ENCODE data around the gene KY.

KY gene, protein sequence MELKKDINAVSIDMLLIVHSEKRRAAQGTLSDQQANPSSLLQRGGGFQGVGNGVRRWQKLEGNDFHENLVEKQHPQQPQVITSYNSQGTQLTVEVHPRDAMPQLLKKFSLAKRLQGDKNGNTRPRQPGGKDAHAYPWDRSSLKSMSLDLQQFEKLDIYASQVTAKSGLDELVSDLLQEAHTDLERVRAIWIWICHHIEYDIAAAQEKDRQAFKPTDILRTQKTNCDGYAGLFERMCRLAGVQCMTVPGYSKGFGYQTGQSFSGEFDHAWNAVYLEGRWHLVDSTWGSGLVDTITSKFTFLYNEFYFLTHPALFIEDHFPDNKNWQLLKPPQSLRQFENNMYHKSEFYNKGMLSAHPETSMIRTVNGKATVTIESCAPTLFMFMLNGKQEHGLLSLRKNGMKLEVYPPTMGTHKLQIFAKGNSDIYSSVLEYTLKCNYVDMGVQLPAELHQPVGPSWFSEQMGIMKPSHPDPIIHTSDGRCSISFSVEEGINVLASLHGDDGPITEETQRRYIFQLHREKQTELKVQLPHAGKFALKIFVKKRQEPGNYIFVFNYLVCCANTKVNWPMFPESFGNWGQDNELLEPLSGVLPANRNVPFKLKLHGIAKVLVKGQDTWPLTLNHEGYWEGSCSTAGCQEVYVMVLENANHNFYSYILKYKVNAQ

DNA sequence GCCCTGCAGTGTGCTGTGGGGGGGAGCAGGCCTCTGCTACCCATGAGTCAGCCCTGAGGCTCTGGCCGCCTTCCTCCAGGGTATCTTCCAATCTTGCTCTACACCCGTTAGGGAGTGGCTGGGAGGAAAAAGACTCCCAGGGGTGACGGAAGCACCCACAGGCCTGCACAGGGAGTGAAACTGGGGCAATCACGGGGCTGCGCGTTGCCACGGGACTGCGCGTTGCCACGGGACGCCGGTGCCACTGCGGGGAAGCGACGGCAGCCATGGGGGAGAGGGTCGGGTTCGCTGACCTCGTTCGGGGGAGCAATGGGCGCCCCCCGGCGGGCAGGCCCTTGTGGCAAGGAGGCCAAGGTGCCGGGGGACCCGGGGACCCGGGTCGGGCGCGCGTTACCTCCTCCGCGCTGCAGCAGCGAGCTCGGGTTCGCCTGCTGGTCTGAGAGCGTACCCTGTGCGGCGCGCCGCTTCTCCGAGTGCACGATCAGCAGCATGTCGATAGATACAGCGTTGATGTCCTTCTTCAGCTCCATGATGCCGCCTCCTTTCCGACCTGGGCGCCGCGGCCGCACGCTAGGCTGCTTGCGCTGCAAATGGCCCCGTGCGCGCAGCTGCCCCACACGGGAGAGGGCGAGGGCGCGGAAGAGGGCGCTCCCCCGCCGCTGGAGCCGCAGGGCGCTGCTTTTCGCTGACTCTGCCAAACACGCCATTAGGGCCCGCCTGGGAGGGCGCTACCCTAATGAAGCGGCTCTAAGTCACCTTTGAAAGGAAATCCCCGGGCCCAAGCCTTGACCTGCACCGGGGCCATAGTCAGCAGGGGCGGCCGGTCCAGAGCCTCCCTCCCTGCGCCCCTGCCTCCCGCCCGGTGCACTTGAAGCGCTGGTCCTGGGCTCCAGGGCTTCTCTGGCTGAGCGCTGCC is at the start of gene KY:
Gene KY, minus strand, starts transcription at position 592 of the 916 bp plus-strand sequence. Its CDS starts 62 bp downstream, at position 530.
- DNase-seq (ENCODE audit: low read depth): peak; percentile 47
- H3K4me3 ChIP-seq (replicated peaks; ENCODE audit: low read depth, low read length): peak within 1 kb of the TSS; percentile 45
- TF ChIP-seq, protein P1, sequence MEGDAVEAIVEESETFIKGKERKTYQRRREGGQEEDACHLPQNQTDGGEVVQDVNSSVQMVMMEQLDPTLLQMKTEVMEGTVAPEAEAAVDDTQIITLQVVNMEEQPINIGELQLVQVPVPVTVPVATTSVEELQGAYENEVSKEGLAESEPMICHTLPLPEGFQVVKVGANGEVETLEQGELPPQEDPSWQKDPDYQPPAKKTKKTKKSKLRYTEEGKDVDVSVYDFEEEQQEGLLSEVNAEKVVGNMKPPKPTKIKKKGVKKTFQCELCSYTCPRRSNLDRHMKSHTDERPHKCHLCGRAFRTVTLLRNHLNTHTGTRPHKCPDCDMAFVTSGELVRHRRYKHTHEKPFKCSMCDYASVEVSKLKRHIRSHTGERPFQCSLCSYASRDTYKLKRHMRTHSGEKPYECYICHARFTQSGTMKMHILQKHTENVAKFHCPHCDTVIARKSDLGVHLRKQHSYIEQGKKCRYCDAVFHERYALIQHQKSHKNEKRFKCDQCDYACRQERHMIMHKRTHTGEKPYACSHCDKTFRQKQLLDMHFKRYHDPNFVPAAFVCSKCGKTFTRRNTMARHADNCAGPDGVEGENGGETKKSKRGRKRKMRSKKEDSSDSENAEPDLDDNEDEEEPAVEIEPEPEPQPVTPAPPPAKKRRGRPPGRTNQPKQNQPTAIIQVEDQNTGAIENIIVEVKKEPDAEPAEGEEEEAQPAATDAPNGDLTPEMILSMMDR (IDR thresholded peaks at IDR 0.05; ENCODE audit: low read length, missing control alignments): peak; percentile 1

DNA sequence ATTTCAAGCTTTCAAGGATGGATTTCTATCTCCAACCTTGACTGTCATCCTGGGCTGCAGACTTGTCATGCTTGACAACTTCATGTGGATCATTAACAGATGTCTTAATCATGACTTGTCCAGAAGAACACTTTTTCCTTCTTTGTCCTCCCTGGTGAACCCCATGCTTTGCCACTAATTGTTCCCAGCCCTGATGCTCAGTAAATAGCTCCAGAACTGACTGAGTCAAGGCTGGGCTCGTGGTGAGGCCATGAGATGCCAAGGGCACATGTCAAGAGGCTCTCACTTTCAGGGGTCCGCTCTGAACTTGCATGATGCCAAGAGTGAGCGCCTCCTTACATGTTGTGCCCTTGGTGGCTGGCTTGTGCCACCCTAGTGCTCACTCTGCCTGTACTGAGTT is 48.9 kb upstream of the KY start:
- DNase-seq (ENCODE audit: low read depth): no peak
- TF ChIP-seq, protein P1 (IDR thresholded peaks at IDR 0.05; ENCODE audit: low read length, missing control alignments): no peak
- H3K4me3 ChIP-seq (replicated peaks; ENCODE audit: low read depth, low read length): no peak overlapping the region

DNA sequence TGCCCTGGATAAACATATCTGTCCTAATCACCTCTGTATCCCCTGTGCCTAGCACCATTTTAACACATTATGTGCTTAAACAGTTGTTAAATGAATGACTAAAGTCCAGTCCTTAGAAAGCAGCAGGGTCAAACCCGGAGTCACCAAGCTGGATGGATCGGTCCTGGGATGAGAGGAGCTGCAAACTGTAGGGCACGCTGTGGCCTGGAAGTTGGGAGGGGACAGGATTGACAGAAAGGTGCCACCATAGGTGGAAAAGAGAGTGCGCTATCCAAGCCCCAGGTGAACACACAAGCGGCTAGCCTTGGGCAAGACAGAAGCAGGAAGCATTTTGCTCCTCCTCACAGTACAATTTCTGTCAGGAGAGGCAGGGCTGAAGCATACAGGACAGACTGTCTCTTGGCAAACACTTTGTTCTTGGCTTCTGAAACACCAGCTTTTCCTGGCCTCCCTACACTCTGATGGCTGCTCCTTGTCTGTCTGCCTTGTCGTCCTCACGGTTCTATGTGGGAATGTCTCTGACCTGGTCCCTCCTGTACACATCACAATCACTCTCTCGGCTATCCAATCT is 48.4 kb upstream of the KY start:
- DNase-seq (ENCODE audit: low read depth): no peak
- H3K4me3 ChIP-seq (replicated peaks; ENCODE audit: low read depth, low read length): no peak overlapping the region
- TF ChIP-seq, protein P1 (IDR thresholded peaks at IDR 0.05; ENCODE audit: low read length, missing control alignments): no peak

DNA sequence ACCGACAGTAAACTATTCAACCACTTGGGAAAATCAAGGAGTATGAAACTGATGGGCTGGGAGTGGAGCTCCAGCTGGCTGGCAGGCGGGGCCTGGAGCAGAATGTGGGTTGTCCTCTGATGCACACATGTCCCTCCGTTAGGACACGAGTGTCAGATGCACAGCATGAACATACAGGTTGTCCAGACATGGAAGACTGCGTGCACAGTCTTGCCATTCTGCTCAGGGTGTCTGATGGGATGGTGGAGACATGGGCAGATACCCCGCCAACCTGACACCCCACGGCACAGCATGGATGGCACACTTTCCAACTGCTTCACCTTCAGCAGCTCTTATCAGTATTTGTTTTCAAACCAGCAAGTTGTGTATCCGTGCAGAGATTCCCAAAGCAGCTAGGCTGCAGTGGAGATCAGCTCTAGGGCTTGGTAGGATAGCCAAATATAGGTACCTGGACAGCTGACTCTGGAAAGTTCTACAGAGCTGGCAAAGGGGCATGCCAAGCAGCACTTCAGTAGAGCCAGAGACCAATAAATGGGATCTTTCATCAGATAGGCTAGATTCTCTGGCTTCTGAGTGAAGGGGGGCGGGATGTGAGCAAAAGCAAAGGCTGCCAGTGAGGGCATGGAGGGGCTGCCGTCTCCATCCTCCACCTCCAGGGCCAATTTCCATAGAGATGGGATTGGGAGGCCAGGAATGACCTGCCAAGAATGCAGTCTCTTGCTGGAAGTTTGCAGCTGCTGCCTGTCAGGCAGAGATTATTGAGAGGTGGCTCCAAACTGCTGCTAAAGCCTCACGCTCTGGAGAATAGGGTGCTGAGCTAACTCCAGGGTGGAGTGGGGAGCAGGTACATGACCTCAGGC is 47.2 kb upstream of the KY start:
- no peak overlapping the region for H3K4me3 ChIP-seq (replicated peaks; ENCODE audit: low read depth, low read length)
- TF ChIP-seq, protein P1 (IDR thresholded peaks at IDR 0.05; ENCODE audit: low read length, missing control alignments): no peak
- no peak for DNase-seq (ENCODE audit: low read depth)

DNA sequence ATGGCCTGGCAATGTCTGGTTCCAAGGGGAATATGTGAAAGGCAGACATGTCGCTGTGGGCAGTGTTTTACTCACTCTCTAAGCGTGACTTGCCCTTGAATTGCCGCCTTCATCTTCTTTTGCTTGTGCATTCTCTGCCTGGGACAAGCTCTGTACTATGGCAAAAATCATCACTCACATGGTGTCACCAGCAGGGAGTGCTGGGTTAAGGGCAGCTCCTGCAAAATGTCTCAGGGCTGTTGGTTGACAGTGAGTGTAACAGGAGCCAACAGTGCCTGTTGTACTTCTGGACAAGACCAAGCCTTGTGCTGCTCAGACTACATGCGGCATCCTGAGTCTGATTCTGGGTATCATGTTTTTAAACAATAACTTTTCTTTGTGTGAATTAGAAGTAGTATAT is 45.3 kb upstream of the KY start:
- TF ChIP-seq, protein P1 (IDR thresholded peaks at IDR 0.05; ENCODE audit: low read length, missing control alignments): no peak
- no peak for DNase-seq (ENCODE audit: low read depth)
- no peak overlapping the region for H3K4me3 ChIP-seq (replicated peaks; ENCODE audit: low read depth, low read length)
